ENCODE measurements around the gene GFOD2.

GFOD2 gene

DNA sequence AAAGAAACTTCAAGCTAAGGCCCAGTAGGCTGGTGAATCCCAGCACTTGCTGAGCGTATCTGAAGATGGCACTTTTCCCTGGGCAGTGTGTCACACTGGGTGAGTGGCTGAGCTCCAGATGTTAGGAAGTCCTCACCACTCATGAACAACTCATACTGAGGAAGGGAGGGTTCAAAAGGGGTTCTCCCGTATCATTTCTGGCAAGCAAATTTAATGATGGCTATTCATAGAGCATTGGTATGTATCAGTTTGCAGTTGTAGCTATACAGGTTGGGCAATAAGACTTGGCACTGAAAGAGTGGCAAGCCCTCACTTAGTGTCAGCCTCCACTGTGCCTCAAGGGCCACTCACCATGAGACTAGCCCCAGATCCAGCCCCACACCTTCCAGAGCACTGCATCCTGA, 10.7 kb downstream of the GFOD2 start:
- no peak overlapping the region for H3K4me3 ChIP-seq
- no peak overlapping the region for H3K27ac ChIP-seq
- DNase-seq (ENCODE audit: low spot score): no peak
- TF ChIP-seq, protein P1, sequence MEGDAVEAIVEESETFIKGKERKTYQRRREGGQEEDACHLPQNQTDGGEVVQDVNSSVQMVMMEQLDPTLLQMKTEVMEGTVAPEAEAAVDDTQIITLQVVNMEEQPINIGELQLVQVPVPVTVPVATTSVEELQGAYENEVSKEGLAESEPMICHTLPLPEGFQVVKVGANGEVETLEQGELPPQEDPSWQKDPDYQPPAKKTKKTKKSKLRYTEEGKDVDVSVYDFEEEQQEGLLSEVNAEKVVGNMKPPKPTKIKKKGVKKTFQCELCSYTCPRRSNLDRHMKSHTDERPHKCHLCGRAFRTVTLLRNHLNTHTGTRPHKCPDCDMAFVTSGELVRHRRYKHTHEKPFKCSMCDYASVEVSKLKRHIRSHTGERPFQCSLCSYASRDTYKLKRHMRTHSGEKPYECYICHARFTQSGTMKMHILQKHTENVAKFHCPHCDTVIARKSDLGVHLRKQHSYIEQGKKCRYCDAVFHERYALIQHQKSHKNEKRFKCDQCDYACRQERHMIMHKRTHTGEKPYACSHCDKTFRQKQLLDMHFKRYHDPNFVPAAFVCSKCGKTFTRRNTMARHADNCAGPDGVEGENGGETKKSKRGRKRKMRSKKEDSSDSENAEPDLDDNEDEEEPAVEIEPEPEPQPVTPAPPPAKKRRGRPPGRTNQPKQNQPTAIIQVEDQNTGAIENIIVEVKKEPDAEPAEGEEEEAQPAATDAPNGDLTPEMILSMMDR (IDR thresholded peaks at IDR 0.05): no peak

DNA sequence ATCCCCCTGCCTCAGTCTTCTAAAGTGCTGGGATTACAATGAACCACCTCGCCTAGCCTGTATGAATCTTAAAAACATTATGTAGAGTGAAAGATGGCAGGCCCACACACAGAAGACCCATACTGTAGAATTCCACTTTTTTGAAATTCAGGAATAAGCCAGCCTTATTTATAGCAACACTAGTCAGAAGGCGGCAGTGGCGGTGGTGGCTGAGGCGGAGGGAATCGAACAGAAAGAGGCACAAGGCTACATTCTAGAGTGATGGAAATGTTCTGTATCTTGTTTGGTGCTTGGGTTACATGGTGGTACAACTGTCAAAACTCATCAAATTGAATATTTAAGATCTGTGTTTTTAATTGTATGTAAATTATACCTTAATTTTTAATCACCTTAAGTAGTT, 11.3 kb downstream of the GFOD2 start:
- TF ChIP-seq, protein P1 (IDR thresholded peaks at IDR 0.05): no peak
- no peak overlapping the region for H3K4me3 ChIP-seq
- H3K27ac ChIP-seq: no peak overlapping the region
- no peak for DNase-seq (ENCODE audit: low spot score)

DNA sequence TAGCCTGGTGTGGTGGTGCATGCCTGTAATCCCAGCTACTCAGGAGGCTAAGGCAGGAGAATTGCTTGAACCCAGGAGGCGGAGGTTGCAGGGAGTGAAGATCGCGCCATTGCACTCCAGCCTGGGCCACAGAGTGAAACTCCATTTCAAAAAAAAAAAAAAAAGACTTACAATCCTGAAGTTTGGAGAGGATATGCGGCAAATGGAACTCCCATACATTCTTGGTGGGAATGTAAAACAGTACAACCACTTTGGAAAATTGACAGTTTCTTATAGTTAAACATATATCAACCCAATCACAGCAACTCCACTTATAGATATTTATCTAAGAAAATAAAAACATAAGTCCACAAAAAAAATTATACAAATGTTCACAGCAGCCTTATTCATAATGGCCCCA, 11.9 kb downstream of the GFOD2 start:
- Histone ChIP-seq H3K27ac (no peak overlapping the region), H3K4me3 (no peak overlapping the region)
- no peak for DNase-seq (ENCODE audit: low spot score)
- TF ChIP-seq, protein P1 (IDR thresholded peaks at IDR 0.05): no peak

DNA sequence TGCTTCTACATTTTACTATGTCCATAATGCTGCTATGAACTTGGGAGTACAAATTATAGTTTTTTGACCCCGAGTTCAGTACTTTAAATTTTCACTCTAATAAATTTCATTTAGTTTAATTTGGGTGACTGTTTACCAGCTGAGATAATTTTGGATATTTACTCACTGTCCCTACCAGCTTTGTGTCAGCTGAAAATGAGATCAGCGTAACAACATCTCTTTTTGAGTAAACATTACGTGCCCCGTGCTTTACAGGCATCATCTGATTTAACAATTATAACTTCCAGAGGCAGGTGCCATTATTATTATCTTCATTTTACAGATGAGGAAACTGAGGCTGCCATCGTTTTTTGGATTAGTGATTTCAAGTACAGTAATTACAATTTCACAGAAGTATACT, 15.0 kb downstream of the GFOD2 start:
- no peak for DNase-seq (ENCODE audit: low spot score)
- TF ChIP-seq, protein P1 (IDR thresholded peaks at IDR 0.05): no peak
- Histone ChIP-seq H3K27ac (no peak overlapping the region), H3K4me3 (no peak overlapping the region)

DNA sequence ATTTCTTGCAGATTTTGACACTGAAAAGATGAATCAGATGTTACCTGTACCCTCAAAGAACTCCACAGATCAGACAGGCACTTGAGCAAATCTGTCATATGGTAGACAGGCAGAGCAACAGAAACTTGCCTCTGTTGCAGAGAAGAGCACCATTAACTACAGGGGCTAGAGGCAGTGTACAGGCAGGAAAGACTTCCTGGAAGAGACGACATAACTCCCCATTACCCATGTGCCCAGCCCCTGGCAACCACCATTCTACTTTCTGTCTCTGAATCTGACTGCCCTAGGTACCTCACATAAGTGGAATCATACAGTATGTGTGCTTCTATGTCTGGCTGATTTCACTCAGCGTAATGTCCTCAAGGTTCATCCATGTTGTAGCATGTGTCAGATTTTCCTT, 15.5 kb downstream of the GFOD2 start:
- no peak for DNase-seq (ENCODE audit: low spot score)
- Histone ChIP-seq H3K4me3 (no peak overlapping the region), H3K27ac (no peak overlapping the region)
- TF ChIP-seq, protein P1 (IDR thresholded peaks at IDR 0.05): no peak

DNA sequence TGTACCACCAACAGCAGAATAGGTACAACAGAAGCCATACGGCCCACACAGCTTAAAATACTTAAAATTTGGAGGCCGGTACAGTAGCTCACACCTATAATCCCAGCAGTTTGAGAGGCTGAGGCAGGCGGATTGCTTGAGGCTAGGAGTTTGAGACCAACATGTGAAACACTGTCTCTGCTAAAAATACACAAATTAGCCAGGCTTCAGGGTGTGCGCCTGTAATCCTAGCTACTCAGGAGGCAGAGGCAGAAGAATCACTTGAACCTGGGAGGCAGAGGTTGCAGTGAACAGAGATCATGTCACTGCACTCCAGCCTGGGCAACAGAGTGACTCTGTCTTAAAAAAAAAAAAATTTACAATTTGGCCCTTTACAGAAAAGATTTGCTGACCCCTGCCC, 17.0 kb downstream of the GFOD2 start:
- Histone ChIP-seq H3K27ac (no peak overlapping the region), H3K4me3 (no peak overlapping the region)
- no peak for DNase-seq (ENCODE audit: low spot score)
- TF ChIP-seq, protein P1 (IDR thresholded peaks at IDR 0.05): no peak

DNA sequence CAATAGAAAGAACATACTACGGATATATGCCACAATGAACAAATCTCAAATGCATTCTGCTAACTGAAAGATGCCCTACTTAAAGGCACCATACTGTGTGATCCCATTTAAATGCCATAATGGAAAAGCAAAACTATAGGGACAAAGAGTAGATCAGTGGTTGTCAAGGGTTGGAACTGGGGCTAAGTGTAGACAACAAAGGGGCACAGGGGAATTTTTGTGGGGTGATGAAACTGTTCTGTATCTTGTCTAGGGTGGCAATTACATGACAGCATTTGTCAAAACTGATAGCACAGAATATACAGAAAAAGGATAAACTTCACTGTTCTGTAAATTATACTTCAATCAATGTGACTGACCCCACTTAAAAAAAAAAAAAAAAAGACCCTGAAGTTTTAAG, 17.7 kb downstream of the GFOD2 start:
- TF ChIP-seq, protein P1 (IDR thresholded peaks at IDR 0.05): no peak
- no peak for DNase-seq (ENCODE audit: low spot score)
- Histone ChIP-seq H3K4me3 (no peak overlapping the region), H3K27ac (no peak overlapping the region)
